ENCODE measurements around the gene PPM1B. TPM values are rescaled to one million over a fixed set of nuclear protein-coding genes. Genes with fewer than 3 reads are reported as not detected.

PPM1B gene
- total and polyA plus RNA-seq, 2 donors (not counting 3 experiments of a cell fraction or from before 2014, with no cell fraction given), result 8.0 to 24.1 TPM

- H3K36me3 ChIP-seq (ENCODE audit: control insufficient read depth in 2 of 2, extremely low read depth in 1 of 2, insufficient read depth in 2 of 2, low read length in 2 of 2), result no peaks in the 10 kb centered on the region
- H3K27ac ChIP-seq (ENCODE audit: insufficient read depth, low read depth, low read length), result no peak overlapping the region
- H3K4me1 ChIP-seq (ENCODE audit: control insufficient read depth, extremely low read depth, insufficient read depth, low read length), result no peaks in the 10 kb centered on the region
- no peak overlapping the region for H3K9ac ChIP-seq (replicated peaks; ENCODE audit: extremely low read depth, insufficient read depth, low read length)
- peaks cover 0 to 2% of the 10 kb centered on the region in 2 experiments for H3K27me3 ChIP-seq (ENCODE audit: control insufficient read depth in 2 of 2, insufficient read depth in 2 of 2, low read length in 2 of 2)
- no peak overlapping the region for H3K4me2 ChIP-seq (ENCODE audit: insufficient read depth, low read length)
- BruUV-seq (replicated peaks), result no TSS peak
- no peak overlapping the region for H3K4me3 ChIP-seq (replicated peaks in 1 of 3; ENCODE audit: insufficient read depth in 1 of 3, low read depth in 1 of 3, low read length in 3 of 3)
- dilution Hi-C loops (cut with MboI; ENCODE audit: extremely low pct_ligation_motif_present, low sequenced_read_pairs) (no loop called here), intact Hi-C loops (cut with micrococcal nuclease) (no loop called here)
- POLR2A ChIA-PET, result no interaction called here
- DNase-seq (ENCODE audit: low read depth, low spot score) (no peak), FAIRE-seq (no peak)
- H3K9me1 ChIP-seq (replicated peaks; ENCODE audit: control insufficient read depth, extremely low read depth, insufficient read depth, low read length), result no peaks in the 10 kb centered on the region
- H3K9me3 ChIP-seq (replicated peaks; ENCODE audit: control insufficient read depth, insufficient read depth, low read length), result no peaks in the 10 kb centered on the region
- H4K20me1 ChIP-seq (replicated peaks; ENCODE audit: control insufficient read depth, extremely low read depth, insufficient read depth, low read length), result no peaks in the 10 kb centered on the region
- no peak overlapping the region for H2AFZ ChIP-seq (ENCODE audit: low read depth, low read length)
- CTCF ChIA-PET, result interaction anchor here (0.6 kb wide), 1 partner anchor 24 kb away, joined by 3 read pairs; no protein-coding TSS in a partner anchor
- no peaks in the 10 kb centered on the region for H3K79me2 ChIP-seq (ENCODE audit: control insufficient read depth, insufficient read depth, low read length)
- TF ChIP-seq JUN (IDR thresholded peaks at IDR 0.05; ENCODE audit: borderline replicate concordance, insufficient read depth, insufficient read length, low read depth), result no peak
- no peak for TF ChIP-seq MYC (IDR thresholded peaks at IDR 0.05; ENCODE audit: low read depth, low read length)
- TF ChIP-seq EZH2 (IDR thresholded peaks at IDR 0.05; ENCODE audit: borderline replicate concordance, low read depth, low read length, severe bottlenecking), result no peak
- TF ChIP-seq CTCF (IDR thresholded peaks at IDR 0.05; ENCODE audit: extremely low read depth in 1 of 2, insufficient read depth in 1 of 2, low read depth in 1 of 2, low read length in 2 of 2), result no peak
- no peak for TF ChIP-seq MAX (IDR thresholded peaks at IDR 0.05; ENCODE audit: insufficient read depth, insufficient read length)
- TF ChIP-seq FOS (IDR thresholded peaks at IDR 0.05; ENCODE audit: borderline replicate concordance, insufficient read depth, low read length), result no peak
- TF ChIP-seq POLR2A (IDR thresholded peaks at IDR 0.05; ENCODE audit: low read depth, low read length), result no peak
- no peak for TF ChIP-seq GATA2 (IDR thresholded peaks at IDR 0.05; ENCODE audit: insufficient read depth, insufficient read length, low read depth, low read length)
- TF ChIP-seq POLR2AphosphoS5 (IDR thresholded peaks at IDR 0.05; ENCODE audit: insufficient read depth, low read depth, low read length), result no peak
These were observed 98.7 kb downstream of the PPM1B start for GRCh38 chr2:44267269-44267795.

All from endothelial cell of umbilical vein (primary cell).